Stimulated activated CD4-positive, alpha-beta T cell treated with anti-CD3 and anti-CD28 coated beads, Interleukin-4, amount 100 ng/mL, for 4 hours (primary cell): ENCODE measurements around the gene CEP170.
"Not testable (repeated sequence)": the region's sequence is repeated elsewhere in the genome, so short reads cannot be mapped to it uniquely, and the experiment has no call there.

Source experiments
- DNase-seq, 2 experiments: peaks; one replicate each; pipeline ENCODE4 v3.0.0-alpha.2; 2020

Gene CEP170

DNA sequence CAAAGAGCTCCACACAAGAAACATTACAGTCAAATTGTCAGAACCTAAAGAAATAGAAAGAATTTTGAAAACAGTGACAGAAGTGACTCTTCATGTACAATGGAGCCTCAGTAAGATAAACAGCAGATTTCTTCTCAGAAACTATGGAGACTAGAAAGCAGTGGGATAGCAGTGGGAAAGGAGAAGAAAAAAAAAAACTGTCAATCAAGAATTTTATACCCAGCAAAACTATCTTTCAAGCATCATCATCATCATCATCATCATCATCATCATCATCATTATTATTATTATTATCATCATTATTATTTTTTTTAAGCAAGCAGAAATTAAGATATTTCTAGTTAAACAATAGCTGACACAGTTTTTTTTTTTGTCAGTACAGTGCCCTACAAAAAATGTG is 24.2 kb downstream of the CEP170 start:
- no peak for DNase-seq

DNA sequence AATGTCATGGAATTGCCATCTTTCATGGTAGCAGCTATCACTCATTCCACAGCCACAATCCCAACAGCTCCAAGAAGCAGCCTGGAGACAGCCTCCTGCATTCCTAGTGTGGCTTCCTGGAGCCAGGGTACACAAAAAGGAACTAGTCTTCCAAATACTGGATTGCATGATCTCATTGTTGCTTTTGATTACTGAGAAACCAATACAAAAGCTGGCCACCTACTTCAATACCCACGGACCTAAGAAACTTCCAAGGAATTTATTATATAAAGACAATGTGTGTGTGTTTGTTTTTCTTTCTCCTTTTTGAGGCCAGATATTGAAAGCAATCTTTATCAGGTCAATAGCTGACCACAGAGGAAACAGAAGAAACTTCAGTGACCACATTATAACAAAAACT is 25.6 kb downstream of the CEP170 start:
- DNase-seq: no peak

DNA sequence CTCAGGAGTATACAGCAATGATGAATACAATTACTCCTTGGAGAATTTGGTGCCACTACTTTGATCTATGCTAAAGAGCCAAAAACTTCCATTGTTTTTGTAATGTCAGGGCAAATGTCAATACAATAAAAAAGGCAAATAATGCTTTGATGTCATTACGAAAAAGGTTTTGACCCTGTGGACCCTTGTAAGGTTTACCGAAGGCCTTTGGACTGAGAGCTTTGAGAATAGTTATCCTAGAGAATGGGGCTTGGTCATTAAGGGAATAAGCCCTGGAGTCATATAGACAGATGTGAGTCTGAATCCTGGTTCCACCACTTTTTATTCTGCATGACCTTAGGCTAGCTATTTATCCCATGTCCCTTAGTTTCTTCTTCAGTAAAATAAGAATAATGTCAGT is 27.5 kb downstream of the CEP170 start:
- DNase-seq: no peak

DNA sequence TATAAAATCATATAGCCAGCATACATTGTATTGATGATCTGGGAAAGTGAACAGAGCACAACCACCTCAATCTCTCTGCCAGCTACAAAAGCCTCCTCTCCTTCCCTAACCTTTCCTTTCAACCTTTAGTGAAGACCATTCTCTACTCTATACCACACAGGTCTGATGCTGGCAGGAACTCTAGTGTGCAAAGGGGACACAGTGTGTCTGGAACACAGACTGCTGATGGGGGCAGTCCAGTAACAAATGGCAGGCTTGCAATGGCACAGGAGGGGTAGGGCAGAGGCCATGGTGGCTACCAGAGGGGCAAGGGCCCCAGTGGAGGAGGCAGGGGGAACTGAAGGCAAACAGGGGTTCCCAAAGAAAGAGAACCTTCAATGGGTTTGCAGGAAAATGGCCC is 37.0 kb downstream of the CEP170 start:
- no peak for DNase-seq

DNA sequence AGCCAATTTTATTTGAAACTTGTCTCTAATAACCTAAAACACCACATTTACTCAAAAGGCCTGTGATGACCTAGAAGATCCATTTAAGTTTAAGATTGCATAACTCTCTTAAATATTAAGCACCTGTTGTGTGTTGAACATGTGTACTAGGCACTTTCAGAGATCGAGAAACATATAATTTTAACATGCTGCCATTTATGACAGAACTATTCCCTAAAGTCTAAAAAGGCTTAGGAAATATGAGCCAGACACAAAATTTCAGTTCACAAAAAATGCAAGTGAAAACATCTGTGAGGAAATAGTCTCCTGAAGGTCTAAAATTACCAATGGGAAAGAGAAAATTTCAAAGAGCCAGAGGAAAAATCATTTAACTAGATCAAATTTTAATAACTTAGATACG is 37.7 kb downstream of the CEP170 start:
- DNase-seq: no peak

DNA sequence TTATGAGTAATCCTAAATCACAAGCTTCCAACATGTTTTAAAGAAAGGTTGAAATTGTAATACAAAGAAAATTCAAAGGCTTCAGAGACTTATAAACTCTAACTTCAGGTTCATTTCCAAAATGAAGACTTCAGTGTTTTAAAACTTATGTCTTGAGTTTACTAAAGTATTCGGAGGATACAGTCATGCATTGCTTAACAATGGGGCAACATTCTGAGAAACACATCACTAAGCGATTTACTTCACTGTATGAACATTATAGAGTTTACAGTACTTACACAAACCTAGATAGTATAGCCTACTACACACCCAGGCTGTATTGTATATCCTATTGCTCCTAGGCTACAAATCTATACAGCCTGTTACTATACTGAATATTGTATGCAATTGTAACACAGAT is 38.3 kb downstream of the CEP170 start:
- no peak for DNase-seq

DNA sequence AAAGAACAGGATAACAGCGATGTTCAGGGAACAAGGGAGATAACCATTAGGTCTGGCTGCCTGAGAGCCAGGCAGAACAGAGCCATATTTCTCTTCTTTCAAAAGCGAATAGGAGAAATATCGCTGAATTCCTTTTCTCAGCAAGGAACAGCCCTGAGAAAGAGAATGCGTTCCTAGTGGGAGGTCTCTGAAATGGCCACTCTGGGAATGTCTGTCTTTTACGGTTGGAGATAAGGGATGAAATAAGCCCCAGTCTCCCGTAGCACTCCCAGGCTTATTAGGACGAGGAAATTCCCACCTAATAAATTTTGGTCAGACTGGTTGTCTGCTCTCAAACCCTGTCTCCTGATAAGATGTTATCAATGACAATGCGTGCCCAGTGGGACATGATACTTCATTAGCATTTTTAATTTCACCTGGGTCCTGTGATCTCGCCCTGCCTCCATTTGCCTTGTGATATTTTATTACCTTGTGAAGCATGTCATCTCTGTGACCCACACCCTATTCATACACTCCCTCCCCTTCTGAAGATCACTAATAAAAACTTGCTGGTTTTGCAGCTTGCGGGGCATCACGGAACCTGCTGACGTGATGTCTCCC is 39.7 kb downstream of the CEP170 start:
- not testable (repeated sequence) for DNase-seq

DNA sequence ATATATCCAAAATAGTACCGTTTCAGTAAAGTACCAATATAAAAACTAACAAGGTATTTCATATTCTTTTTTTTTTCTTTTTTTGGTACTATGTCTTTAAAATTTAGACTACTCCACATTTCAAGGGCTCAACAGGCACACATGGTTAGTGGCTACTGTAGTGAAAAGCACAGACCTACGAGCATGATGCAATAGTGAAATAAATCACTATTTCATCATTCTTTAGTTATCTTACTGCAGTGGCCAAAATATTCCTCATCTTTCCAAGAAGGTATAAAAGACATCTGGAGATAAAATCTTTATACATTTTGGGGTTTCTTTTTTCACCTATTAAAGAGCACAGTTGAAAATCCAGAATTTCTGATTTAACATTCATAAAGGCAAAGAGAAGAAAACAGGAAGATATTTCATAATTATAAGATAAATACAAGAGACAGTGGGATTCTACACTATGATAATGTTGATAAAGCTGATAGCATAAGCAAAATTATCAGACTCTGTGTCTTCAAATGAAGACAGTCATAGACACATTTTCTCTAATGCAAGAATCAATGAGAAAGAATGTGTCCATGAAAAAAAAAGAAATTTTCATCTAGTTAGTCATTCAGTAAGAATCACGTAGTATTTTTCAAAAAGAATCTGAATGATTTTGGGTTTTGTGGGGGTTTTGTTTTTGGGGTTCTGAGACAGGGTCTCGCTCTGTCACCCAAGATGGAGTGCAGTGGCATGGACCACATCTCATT is 41.9 kb downstream of the CEP170 start:
- DNase-seq: no peak

DNA sequence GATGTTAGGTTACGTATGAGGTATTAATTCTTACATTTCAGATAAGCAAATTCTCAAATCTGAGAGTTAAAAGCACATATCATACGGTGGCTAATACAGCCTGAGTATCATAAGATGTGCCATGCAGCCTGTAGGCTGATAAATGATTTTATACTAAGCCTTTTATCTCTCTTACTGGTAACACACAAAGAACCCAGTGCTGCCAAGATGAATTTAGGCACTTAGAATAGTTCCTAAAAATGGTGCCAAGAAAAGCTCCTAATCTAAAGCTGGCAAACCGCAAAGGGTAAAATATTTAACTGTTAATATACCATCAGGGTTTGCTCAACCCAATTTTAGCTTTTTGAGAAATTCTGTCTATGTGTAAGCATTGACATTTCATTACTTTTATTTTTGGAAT is 43.1 kb downstream of the CEP170 start:
- not testable (repeated sequence) for DNase-seq

DNA sequence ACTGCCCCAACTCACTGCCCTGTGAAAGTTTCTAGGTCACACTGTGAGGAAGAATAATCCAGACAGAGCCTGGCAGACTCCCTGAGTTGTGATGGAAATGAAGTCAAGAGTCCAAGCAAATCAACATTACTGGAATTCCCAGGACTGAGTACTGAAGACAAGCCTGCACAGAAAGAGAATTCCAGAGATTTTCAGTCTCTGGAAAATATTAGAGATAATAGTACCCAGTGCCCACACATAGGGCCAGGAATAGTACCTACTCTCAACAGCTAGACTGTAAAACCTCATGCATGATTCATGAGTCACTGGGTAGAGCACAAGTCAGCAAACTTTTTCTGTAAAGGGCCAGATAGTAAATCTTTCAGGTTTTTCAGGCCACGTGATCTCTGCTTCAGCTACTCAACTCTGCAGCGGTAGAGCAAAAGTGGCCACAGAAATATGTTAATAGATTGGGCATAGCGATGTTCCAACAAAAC is 50.0 kb downstream of the CEP170 start:
- not testable (repeated sequence) for DNase-seq

DNA sequence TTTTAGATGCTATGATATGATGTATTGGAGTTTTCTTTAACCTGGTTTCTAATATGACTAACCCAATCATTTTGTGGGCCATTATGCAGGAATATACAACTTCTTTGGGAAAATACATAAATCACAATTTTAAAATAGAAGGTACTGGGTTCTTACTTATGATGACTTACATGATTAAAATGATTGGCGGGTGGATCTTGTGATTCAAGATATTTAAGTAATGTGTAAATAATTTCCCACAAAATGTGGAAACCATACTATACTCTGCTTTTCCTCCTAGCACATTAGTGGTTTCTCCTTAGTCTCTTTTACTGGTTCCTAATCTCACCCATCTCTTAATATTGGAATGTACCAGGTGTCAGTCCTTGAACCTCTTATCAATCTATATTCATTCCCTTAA is 50.7 kb downstream of the CEP170 start:
- not testable (repeated sequence) for DNase-seq

DNA sequence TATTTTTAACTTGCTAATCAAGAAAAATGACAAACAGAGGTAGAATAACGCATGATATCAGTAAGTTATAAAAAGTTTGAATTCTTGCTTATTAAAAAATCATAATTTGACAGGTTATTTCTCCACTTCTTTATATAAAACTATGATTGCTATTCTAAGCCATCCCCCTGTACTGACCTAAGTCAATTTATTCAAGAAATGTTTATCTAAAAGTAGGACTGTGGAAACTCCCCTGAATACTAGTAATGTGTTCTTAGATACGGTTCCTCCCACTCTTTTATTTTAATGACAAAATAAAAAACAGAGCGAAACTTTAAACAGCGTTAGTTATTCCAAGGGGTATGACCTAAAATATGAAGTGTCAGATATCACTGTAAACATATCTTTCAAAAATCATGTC is 51.9 kb downstream of the CEP170 start:
- DNase-seq: not testable (repeated sequence)

DNA sequence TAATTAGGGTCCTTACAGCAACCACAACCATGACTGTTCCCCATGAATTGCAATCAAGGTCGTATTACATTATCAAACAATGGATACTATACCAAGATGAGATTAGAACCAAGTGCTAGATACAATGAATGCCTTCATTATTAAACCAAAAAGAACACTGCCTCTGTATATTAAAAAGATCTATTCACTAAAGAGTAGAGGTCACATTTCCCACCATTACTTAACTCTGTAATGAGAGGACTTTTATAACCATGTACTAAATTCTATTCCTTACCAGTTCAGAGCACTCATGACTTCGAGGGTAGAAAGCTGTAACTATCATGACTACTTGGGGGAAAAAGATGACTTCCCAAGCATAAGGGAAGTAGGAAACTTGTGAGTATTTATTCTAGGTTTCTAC is 53.8 kb downstream of the CEP170 start:
- not testable (repeated sequence) for DNase-seq

DNA sequence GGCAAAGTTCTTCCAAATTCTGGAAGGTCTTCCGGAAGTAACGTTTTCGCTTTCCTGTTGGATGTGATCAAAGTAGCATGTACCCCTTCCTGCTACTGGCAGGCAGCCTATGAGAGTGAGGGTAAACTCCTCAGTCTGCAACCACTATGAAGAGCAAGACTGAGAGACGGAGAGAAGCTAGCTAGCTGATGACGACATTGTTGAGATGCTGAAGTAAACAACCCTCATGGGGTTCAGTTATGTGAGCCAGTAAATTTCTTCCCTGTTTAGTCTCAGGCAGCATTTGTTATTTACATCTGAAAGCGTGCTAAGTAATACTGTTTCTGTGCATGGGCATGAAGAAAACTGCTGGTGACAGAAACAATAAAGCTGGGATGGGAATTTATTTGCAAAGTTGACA is 57.6 kb downstream of the CEP170 start:
- DNase-seq: not testable (repeated sequence)

DNA sequence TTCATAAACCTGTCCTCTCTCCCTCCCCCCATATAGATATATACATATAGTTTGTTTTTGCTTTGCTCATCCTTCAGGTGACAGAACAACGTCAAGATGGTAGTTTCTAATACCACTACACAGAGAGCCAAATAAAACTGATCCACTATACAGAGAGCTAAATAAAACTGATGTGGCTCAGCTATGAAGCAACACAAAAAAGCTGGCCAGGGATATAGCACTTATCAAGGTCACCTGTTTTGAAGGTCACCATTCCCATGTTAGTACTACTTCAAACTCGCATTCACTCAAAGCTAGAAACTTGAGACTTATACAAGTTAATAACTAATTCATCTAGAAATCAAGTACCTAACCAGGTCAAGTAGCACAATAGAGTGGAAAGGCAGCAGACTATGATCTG is 61.8 kb downstream of the CEP170 start:
- DNase-seq: not testable (repeated sequence)

DNA sequence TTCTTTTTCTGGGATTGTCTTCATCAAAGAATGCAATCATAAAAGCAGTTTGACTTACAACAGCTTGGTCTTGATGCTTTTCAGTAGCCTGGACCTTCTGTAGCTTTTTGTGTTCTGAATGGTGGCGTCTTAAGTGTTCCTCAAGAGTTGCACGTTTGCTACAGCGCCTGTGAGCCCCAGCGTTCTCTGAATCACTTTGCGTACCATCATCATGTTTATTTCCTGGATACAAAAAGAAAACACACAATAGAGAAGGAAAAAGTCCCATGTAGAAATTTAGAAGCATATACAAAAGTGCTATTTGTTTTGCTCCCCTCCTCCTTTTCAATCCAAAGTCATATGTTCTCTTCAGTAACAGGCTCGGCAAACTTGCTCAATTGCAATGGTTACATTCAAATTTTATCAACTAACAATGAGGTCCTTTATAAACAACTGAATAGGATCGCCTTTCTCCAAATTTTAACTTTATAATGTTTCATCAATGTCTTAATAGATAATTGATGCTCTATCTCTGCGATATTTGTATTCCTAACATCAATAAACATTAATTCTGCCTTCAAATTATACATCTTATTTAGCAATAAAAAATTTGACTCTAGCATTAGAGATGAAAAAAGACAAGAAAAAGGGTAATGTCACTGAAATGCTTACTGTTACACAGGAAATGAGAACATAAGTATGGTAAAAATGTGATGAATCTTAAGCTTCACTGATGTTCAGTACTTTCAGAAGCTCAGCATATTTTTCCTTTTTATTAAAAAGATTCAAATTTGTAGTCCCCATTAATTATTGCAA is 68.7 kb downstream of the CEP170 start:
- not testable (repeated sequence) for DNase-seq

DNA sequence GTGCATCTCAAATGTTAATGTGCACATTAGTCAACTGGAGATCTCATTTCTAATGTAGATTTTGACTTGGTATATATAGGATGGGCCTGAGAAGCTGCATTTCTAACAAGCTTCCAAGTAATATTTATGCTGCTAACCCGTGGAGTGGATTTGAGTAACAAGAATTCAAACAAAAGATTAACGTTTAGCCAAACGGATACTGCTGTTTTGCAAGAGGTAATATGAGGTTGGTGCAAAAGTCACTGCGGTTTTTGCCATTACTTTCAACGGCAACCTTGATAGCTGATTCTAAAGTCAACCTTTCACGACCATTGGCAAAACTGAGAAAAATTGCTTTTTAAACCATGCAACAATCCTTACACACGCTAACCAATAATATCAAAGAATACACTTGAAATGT is 70.3 kb downstream of the CEP170 start:
- not testable (repeated sequence) for DNase-seq

DNA sequence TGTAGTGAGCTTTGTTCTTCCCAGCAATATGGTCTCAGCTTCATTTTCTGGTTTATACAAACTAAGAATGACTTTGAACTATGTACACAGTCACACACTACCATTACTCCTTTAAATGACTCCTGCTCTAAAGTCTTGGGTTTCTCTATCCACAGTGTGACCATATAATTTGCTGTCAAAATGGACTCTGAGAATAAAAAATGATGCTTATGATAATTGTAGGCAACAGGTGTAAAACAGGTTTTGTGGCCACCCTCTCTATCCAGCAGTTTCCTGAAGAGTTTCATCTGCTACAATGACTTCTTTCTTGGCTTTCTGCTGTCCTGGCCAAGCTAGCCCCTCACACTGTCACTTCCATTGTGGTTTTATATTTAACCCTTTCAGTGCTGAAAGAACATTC is 71.4 kb downstream of the CEP170 start:
- not testable (repeated sequence) for DNase-seq

DNA sequence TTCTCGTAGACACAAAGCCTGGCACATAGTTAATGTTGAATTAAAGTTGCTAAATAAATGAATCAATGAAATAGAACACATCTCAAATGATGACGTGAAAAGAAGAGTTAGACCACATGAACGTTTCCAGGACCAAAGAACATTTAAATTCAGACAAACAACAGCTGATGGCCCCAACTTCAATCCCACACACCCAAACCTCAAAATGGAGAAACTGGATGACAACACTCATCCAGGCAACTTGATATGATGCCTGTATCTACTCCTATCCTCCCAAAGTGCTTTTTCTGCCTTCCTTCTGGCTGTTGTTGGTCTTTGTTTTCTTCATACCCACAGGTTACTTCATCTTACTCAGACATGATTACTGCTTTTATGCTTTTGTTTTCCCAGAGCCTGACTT is 71.9 kb downstream of the CEP170 start:
- not testable (repeated sequence) for DNase-seq

DNA sequence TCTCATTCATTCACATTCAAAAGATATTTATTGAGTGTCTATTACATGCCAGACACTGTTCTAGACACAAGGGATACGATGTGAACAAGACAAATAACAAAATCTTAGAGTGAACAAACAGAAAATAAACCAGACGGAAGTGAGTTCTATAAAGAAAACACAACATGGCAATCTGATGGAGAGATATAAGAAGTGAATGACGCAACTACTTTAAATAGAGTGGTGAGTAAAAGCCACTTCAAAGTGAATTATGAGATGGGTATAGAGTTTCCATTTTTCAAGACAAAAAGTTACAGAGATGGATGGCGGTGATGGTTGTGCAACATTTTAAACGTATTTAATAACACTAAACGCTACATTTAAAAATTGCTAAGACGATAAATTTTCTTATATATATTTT is 75.4 kb downstream of the CEP170 start:
- DNase-seq: no peak

DNA sequence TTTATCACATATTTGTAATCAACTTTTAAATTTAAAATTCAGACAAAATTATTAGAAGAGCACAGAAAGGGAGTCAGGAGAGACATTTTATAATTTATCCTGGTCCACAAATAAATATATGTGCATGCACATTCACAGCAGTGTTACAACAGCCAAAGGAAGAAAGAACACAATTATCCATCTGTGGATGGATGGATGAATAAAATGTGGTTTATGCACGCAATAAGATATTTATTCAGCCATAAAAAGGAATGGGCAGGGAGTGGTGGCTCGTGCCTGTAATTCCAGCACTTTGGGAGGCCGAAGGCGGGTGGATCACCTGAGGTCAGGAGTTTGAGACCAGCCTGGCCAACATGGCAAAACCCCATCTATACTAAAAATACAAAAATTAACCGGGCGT is 77.3 kb downstream of the CEP170 start:
- not testable (repeated sequence) for DNase-seq

DNA sequence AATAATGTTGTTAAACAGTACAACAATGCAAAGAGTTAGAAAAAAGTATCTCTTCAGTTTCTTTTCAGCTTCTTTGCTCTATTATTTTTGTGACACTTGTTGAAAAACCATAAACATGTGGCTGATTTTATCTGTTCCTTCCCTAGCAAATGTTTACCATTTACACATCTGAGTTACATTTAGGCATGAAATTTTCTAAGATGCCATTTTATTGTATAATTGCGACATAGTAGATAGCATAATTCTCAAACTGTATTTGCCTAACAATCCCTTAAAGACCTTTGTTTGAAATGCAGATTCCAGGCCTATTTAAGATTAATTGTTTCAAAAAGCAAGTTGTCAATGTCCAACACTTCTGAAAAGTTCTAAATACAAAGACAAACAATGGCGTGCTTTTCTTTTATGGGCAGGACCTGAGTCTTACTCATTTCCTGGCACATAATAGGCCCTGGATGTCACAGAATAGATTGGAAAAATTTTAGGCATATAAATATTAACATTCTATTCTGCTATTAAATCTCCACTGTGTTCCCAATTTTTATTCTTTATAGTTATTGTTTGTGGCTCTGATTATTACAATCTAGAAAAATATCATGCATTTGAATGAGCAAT is 81.2 kb downstream of the CEP170 start:
- DNase-seq: not testable (repeated sequence)

DNA sequence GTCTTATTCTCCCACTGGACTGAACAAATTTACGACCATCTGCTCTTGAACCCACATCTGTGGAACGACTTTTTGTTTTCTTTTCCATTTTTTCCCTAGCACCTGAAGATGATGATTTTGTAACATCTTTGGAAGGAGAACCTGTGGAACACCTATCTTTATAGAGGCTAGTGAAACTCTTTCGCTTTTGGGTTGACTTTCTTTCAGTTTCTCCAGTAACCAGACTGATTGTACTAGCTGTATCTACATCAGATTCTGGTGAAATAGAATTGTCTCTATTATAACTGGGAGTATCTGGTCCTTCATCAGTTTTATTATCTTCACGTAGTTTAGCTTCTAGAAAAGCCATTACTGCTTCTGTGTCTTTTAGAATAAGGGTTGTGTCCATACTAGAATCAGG is 90.2 kb downstream of the CEP170 start:
- not testable (repeated sequence) for DNase-seq
